ENCODE measurements around the gene CHRDL1.
"Not testable (repeated sequence)": the region's sequence is repeated elsewhere in the genome, so short reads cannot be mapped to it uniquely, and the experiment has no call there.

CHRDL1 gene

DNA sequence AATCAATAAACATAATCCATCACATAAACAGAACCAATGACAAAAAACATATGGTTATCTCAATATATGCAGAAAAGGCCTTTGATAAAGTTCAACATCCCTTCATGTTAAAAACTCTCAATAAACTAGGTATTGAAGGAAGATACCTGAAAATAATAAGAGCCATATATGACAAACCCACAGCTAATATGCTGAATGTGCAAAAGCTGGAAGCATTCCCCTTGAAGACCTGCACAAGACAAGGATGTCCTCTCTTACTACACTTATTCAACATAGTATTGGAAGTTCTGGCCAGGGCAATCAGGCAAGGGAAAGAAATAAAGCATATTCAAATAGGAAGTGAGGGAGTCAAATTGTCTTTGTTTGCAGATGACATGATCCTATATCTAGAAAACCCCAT is 141.3 kb downstream of the CHRDL1 start:
- not testable (repeated sequence) for DNase-seq

DNA sequence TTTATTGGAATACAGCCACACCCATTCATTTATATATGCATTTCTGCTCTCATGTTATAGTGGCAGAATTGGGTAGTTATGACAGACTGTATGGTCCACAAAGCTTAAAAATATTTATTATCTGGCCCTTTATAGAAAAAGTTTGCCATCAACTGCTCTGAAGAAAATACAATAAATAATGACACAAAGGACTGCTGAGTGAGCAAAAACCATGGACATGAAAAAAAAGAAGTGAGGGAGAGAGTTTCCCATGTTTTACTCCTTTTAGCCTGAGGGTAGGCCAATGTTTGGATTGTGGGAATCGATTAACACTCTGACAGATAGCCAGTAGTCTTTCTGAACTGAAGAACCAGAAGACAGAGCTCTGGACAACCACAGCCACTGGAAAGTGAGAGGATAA is 149.2 kb downstream of the CHRDL1 start:
- DNase-seq, result no peak
